IPS-18a (cell line): Measurements from ENCODE around the gene ROBO1.
"Not testable (repeated sequence)": the region's sequence is repeated elsewhere in the genome, so short reads cannot be mapped to it uniquely, and the experiment has no call there.

Experiments used
- H3K27ac ChIP-seq: one replicate; pipeline ENCODE4 v1.5.1; 2013; ENCODE audit warnings: low read length
- H3K27me3 ChIP-seq: one replicate; pipeline ENCODE4 v1.6.1; 2013; ENCODE audit warnings: mild to moderate bottlenecking, low read length; ENCODE audit not compliant: control insufficient read depth, insufficient read depth
- H3K36me3 ChIP-seq: one replicate; pipeline ENCODE4 v1.6.1; 2013; ENCODE audit warnings: low read depth, low read length; ENCODE audit not compliant: control insufficient read depth
- H3K4me1 ChIP-seq: one replicate; pipeline ENCODE4 v1.6.1; 2013; ENCODE audit warnings: low read depth, low read length; ENCODE audit not compliant: control insufficient read depth
- H3K4me3 ChIP-seq: one replicate; pipeline ENCODE4 v1.5.1; 2013; ENCODE audit warnings: low read length
- H3K9ac ChIP-seq: one replicate; pipeline ENCODE4 v1.6.1; 2013; ENCODE audit warnings: mild to moderate bottlenecking, low read length, moderate library complexity
- H3K9me3 ChIP-seq: one replicate; pipeline ENCODE4 v1.6.1; 2013; ENCODE audit warnings: low read depth, low read length; ENCODE audit not compliant: control insufficient read depth

ROBO1 gene

GRCh38 chr3:79551321-79551892, 216.4 kb downstream of the ROBO1 start:
- no peaks in the 10 kb centered on the region for H3K36me3 ChIP-seq
- no peaks in the 10 kb centered on the region for H3K9me3 ChIP-seq
- H3K9ac ChIP-seq, result no peak overlapping the region
- H3K27me3 ChIP-seq, result no peaks in the 10 kb centered on the region
- no peak overlapping the region for H3K4me3 ChIP-seq
- no peak overlapping the region for H3K27ac ChIP-seq
- H3K4me1 ChIP-seq, result no peaks in the 10 kb centered on the region

DNA sequence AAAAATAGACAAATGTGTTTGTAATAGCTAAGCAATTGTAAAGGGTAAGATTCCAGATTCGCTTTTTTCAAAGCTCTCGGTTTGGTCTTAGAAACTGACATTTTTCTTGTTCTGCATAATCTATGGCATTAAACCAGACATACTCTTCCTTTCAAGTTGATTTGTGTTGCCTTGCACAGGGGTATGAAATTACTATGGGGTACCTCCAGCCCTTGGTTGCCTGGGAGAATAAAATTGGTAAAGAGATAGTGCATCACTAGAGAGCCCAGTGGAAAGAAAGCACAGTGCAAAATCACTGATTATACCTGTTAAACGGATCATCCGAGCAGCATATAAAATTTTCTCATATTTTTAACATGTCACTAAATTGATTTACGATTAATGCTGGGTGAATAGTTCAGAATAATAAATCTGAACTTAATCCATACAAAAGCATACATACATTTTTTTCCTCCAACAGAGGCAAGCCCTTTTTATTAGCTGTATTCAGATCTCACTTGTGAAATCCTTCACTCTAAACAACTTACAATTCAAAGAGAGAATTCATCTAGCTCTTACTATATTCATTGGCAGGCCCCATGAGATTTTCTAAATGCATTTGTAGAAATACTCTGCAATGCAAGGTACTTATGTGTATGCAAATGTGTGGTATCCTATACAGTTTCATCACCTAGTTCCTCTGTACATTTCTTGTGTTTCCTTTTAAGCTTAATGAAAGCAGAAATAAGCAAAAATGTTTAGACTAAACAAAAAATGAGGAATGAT, 224.4 kb downstream of the ROBO1 start:
- Histone ChIP-seq H3K4me1 (no peaks in the 10 kb centered on the region), H3K27ac (no peak overlapping the region), H3K36me3 (no peaks in the 10 kb centered on the region), H3K4me3 (no peak overlapping the region), H3K27me3 (no peaks in the 10 kb centered on the region), H3K9ac (no peak overlapping the region), H3K9me3 (no peaks in the 10 kb centered on the region)

DNA sequence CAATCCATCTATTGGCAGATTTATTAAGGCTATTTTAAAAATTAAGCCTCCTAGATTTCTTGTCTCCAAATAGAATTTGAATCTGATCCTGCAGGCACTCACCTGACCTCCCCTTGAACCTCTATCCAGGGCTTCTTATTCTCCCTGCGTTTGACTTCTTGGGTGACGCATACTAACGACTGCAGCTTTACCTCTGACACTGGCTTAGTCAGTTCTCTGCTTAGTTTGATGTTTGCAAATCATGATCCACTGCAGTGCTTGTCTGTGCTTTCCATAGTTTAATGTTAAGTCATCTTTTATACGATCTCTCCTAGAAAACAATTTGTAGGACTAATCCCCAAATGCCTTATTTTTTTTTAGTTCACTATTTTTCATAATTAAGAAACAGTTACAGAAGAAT, 233.1 kb downstream of the ROBO1 start:
- H3K27ac ChIP-seq, result no peak overlapping the region
- H3K4me3 ChIP-seq, result no peak overlapping the region

GRCh38 chr3:79531566-79532295, 236.1 kb downstream of the ROBO1 start:
- no peaks in the 10 kb centered on the region for H3K36me3 ChIP-seq
- H3K4me3 ChIP-seq, result no peak overlapping the region
- no peak overlapping the region for H3K27ac ChIP-seq
- H3K4me1 ChIP-seq, result no peaks in the 10 kb centered on the region
- H3K9me3 ChIP-seq, result no peaks in the 10 kb centered on the region
- no peak overlapping the region for H3K9ac ChIP-seq
- H3K27me3 ChIP-seq, result no peaks in the 10 kb centered on the region

More for the DNA sequence above, 233.1 kb downstream of the ROBO1 start:
- H3K27me3 ChIP-seq, result no peaks in the 10 kb centered on the region
- H3K4me1 ChIP-seq, result no peaks in the 10 kb centered on the region
- no peak overlapping the region for H3K9ac ChIP-seq
- no peaks in the 10 kb centered on the region for H3K36me3 ChIP-seq
- no peaks in the 10 kb centered on the region for H3K9me3 ChIP-seq

- Histone ChIP-seq H3K9ac (no peak overlapping the region), H3K4me1 (no peaks in the 10 kb centered on the region), H3K4me3 (no peak overlapping the region), H3K36me3 (no peaks in the 10 kb centered on the region), H3K9me3 (no peaks in the 10 kb centered on the region), H3K27me3 (no peaks in the 10 kb centered on the region), H3K27ac (no peak overlapping the region)
Measured at GRCh38 chr3:79521221-79521848, 246.5 kb downstream of the ROBO1 start.

DNA sequence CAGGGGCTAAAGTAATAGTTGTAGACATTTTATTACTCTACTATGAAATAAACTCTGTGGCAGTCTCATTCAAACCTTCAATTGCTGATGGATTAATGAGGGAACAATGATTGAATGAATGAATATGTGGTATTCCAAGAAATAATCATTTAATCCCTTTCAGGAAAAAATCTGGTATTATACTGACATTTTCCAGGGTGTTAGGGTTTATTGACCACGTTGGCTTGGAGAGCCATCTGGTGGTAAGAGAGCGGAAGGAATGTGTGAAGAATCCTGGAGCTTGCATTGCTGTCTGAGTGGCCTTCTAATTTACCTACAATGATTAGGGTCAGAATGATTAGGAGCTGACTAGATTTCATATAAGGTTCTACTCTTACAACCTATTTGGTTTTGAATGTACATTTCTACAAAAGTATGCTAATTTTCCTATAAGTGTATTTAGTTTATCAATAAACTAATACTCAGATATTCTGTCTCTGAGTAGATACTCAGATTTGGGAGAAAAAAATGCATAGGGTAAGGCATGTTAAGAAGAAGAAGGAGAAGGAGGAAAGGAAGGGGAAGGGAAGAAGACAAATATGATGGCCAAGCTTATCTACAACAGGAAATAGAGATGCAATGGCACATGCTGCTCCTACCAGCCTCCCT, 249.9 kb downstream of the ROBO1 start:
- Histone ChIP-seq H3K4me3 (no peak overlapping the region), H3K27ac (no peak overlapping the region), H3K4me1 (peaks cover 6% of the 10 kb centered on the region), H3K27me3 (no peaks in the 10 kb centered on the region), H3K9ac (no peak overlapping the region), H3K36me3 (no peaks in the 10 kb centered on the region), H3K9me3 (no peaks in the 10 kb centered on the region)

DNA sequence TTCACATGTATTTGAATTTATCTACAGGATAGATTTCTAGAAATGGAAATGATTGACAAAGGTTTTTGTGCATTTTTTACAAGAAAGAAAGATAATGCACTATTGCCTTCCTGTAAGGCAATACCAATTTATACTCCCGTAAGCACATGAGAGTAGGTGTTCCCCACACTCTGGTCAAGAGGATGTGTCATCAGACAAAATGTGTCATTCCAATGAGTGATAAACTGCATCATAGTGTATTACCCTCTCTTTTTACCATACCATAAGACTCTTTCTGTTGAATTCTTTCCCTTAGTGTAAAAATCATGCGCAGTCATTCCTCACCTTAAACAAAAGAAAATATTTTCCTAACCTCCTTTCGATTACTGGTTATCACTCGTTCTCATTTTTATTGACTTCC, 251.0 kb downstream of the ROBO1 start:
- Histone ChIP-seq H3K9me3 (no peaks in the 10 kb centered on the region), H3K27me3 (no peaks in the 10 kb centered on the region), H3K36me3 (no peaks in the 10 kb centered on the region), H3K9ac (no peak overlapping the region), H3K27ac (no peak overlapping the region), H3K4me1 (peaks cover 6% of the 10 kb centered on the region), H3K4me3 (no peak overlapping the region)

- Histone ChIP-seq H3K27ac (no peak overlapping the region), H3K27me3 (no peaks in the 10 kb centered on the region), H3K4me3 (no peak overlapping the region), H3K36me3 (no peaks in the 10 kb centered on the region), H3K4me1 (peaks cover 6% of the 10 kb centered on the region), H3K9me3 (no peaks in the 10 kb centered on the region), H3K9ac (no peak overlapping the region)
Measured at GRCh38 chr3:79515072-79515471, 252.7 kb downstream of the ROBO1 start.

- H3K27me3 ChIP-seq, result no peaks in the 10 kb centered on the region
- H3K36me3 ChIP-seq, result no peaks in the 10 kb centered on the region
- H3K27ac ChIP-seq, result no peak overlapping the region
- H3K4me3 ChIP-seq, result no peak overlapping the region
- no peak overlapping the region for H3K9ac ChIP-seq
- H3K9me3 ChIP-seq, result no peaks in the 10 kb centered on the region
- H3K4me1 ChIP-seq, result peaks cover 6% of the 10 kb centered on the region
Measured at GRCh38 chr3:79514069-79514468, 253.7 kb downstream of the ROBO1 start.

GRCh38 chr3:79506751-79507150, 261.0 kb downstream of the ROBO1 start:
- Histone ChIP-seq H3K27ac (no peak overlapping the region), H3K27me3 (no peaks in the 10 kb centered on the region), H3K4me1 (peaks cover 5% of the 10 kb centered on the region), H3K9me3 (no peaks in the 10 kb centered on the region), H3K4me3 (no peak overlapping the region), H3K9ac (no peak overlapping the region), H3K36me3 (no peaks in the 10 kb centered on the region)

DNA sequence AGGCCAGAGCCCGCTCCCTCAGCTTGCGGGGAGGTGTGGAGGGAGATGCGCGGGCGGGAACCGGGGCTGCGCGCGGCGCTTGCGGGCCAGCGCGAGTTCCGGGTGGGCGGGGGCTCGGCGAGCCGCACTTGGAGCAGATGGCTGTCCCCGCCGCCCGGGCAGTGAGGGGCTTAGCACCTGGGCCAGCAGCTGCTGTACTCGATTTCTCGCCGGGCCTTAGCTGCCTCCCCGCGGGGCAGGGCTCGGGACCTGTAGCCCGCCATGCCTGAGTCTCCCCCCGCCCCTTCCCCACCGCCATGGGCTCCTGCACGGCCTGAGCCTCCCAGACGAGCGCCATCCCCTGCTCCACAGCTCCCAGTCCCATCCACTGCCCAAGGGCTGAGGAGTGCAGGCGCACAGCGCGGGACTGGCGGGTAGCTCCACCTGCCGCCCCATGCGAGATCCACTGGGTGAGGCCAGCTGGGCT, 265.5 kb downstream of the ROBO1 start:
- not testable (repeated sequence) for H3K27ac ChIP-seq, H3K9ac ChIP-seq, H3K4me3 ChIP-seq, H3K36me3 ChIP-seq, H3K27me3 ChIP-seq, H3K9me3 ChIP-seq, H3K4me1 ChIP-seq
